ENCODE data around the gene PEBP1. TPM values are rescaled to one million over a fixed set of nuclear protein-coding genes. Genes with fewer than 3 reads are reported as not detected.

PEBP1 gene
- 100 to 1,000 TPM; 239 to 445 (median 292) TPM for total RNA-seq

GRCh38 chr12:118135788-118136558 is at the start of gene PEBP1:
Gene PEBP1, plus strand, starts transcription at chr12:118136124. Its CDS starts 86 bp downstream, at chr12:118136210.
- DNase-seq (ENCODE audit: low spot score) (peak; percentile 85), ATAC-seq (ENCODE audit: low FRiP score) (peak; percentile 97)
- TF ChIP-seq, protein P1, sequence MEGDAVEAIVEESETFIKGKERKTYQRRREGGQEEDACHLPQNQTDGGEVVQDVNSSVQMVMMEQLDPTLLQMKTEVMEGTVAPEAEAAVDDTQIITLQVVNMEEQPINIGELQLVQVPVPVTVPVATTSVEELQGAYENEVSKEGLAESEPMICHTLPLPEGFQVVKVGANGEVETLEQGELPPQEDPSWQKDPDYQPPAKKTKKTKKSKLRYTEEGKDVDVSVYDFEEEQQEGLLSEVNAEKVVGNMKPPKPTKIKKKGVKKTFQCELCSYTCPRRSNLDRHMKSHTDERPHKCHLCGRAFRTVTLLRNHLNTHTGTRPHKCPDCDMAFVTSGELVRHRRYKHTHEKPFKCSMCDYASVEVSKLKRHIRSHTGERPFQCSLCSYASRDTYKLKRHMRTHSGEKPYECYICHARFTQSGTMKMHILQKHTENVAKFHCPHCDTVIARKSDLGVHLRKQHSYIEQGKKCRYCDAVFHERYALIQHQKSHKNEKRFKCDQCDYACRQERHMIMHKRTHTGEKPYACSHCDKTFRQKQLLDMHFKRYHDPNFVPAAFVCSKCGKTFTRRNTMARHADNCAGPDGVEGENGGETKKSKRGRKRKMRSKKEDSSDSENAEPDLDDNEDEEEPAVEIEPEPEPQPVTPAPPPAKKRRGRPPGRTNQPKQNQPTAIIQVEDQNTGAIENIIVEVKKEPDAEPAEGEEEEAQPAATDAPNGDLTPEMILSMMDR (IDR thresholded peaks at IDR 0.05) = no peak

GRCh38 chr12:118089782-118090181 is 46.1 kb upstream of the PEBP1 start:
- TF ChIP-seq, protein P1 (IDR thresholded peaks at IDR 0.05) = no peak
- DNase-seq (ENCODE audit: low spot score) = no peak
- no peak for ATAC-seq (ENCODE audit: low FRiP score)

- ATAC-seq (ENCODE audit: low FRiP score) = no peak
- TF ChIP-seq, protein P1 (IDR thresholded peaks at IDR 0.05) = no peak
- DNase-seq (ENCODE audit: low spot score) = no peak
Observed at GRCh38 chr12:118094039-118094438, 41.9 kb upstream of the PEBP1 start.

DNA sequence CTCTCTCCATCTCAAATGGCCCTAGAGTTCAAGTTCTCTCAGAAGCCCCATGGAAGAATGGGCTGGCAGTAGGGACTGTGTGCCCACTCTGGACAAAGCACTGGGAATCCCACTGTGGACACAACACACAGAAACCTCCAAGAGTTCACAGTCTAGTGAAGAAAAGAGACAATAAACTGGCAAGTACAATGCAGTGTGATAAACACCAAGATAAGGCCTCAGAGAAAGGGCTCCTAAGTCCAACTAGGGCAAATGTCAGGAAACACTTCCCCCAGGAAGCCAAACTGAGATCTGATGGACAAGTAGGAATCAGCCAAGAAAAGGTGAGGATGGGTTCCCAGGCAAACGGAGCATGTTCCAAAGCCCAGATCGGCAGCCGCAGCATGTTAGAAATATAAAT is 37.5 kb upstream of the PEBP1 start:
- TF ChIP-seq, protein P1 (IDR thresholded peaks at IDR 0.05) = no peak
- ATAC-seq (ENCODE audit: low FRiP score) = no peak
- DNase-seq (ENCODE audit: low spot score) = no peak

- ATAC-seq (ENCODE audit: low FRiP score) (no peak), DNase-seq (ENCODE audit: low spot score) (no peak)
- TF ChIP-seq, protein P1 (IDR thresholded peaks at IDR 0.05) = no peak
Observed at GRCh38 chr12:118098911-118099671, 36.8 kb upstream of the PEBP1 start.

DNA sequence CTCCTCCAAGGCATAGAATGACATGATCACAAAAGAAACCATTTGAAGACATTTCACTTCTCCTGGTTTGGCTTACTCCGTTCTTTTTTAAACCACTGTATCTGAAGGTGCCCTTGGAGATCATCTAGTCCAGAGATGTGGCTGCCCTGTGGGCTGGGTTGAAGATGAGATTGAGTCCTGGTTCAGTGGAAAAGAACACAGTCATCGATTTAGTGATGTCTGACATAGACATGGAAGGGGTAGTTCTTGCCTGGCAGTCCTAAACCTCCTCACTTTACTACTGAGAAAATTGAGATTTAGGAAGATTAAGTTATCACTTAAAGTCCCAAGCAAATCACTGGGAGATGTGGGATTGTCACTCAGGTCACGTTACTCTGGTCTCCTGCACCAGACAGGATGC is 34.9 kb upstream of the PEBP1 start:
- ATAC-seq (ENCODE audit: low FRiP score) = no peak
- DNase-seq (ENCODE audit: low spot score) = no peak
- TF ChIP-seq, protein P1 (IDR thresholded peaks at IDR 0.05) = no peak
